Stimulated activated naive CD8-positive, alpha-beta T cell treated with anti-CD3 and anti-CD28 coated beads, Interleukin-15, Interleukin-2, amounts not matched to agents 100 ng/mL and 50 ng/mL, for 24 hours (primary cell): ENCODE results near the gene SOD3.

ENCODE experiments used
- H3K27ac Mint-ChIP-seq: one replicate; pipeline ENCODE4 v1.8.0; 2021; ENCODE audit warnings: mild to moderate bottlenecking, mixed read lengths
- H3K27me3 Mint-ChIP-seq: one replicate; pipeline ENCODE4 v1.8.0; 2021; ENCODE audit warnings: mixed read lengths
- H3K36me3 Mint-ChIP-seq: one replicate; pipeline ENCODE4 v1.8.0; 2021; ENCODE audit warnings: low read depth, mixed read lengths
- H3K4me1 Mint-ChIP-seq: one replicate; pipeline ENCODE4 v1.8.0; 2021; ENCODE audit warnings: low read depth, mixed read lengths
- H3K4me3 Mint-ChIP-seq: one replicate; pipeline ENCODE4 v1.8.0; 2021; ENCODE audit warnings: mild to moderate bottlenecking, mixed read lengths
- H3K9me3 Mint-ChIP-seq: one replicate; pipeline ENCODE4 v1.8.0; 2021; ENCODE audit warnings: mixed read lengths

Gene SOD3

DNA sequence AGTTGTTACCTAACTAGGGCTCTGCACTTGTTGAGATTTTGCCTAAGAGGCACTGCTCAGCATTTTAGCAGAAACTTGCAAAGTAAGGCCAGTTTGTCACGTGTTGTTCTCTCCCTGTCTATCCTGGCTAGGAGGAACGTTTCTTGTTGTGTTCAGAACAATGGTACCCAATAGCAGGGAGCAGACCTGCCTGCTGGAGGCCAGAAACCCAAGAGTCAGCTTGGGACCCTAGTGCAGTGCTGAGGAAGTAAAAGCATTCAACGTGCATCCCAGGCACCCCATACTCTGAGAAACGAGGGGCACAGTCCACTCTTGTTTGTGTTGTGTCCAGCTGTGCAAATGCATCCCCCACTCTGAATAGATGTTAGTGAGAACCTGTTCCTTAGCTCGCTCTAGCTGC lies 42.4 kb downstream of the SOD3 start:
- H3K36me3 Mint-ChIP-seq: no peaks in the 10 kb centered on the region
- no peaks in the 10 kb centered on the region for H3K27me3 Mint-ChIP-seq
- H3K4me3 Mint-ChIP-seq: no peak overlapping the region
- no peak overlapping the region for H3K27ac Mint-ChIP-seq
- H3K9me3 Mint-ChIP-seq: no peaks in the 10 kb centered on the region
- no peaks in the 10 kb centered on the region for H3K4me1 Mint-ChIP-seq

DNA sequence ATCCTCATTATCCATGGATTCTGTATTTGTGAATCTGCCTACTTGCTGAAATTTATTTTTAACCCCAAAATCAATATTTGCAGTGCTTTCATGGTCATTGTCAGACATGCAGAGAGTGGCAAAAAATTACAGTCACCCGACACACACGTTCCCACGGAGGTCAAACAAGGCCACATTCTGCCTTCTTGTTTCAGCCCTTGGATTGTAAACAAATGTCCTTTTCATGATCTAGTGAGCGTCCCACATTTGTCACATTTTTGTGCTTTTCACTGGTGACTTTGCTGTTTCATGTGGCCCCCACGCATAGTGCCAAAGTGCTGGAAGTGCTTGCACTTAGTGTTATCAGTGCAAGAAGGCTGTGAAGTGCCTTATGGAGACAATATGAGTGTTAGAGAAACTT lies 45.0 kb downstream of the SOD3 start:
- Mint-ChIP-seq H3K9me3 (no peaks in the 10 kb centered on the region), H3K27me3 (no peaks in the 10 kb centered on the region), H3K4me3 (no peak overlapping the region), H3K36me3 (no peaks in the 10 kb centered on the region), H3K4me1 (no peaks in the 10 kb centered on the region), H3K27ac (no peak overlapping the region)

DNA sequence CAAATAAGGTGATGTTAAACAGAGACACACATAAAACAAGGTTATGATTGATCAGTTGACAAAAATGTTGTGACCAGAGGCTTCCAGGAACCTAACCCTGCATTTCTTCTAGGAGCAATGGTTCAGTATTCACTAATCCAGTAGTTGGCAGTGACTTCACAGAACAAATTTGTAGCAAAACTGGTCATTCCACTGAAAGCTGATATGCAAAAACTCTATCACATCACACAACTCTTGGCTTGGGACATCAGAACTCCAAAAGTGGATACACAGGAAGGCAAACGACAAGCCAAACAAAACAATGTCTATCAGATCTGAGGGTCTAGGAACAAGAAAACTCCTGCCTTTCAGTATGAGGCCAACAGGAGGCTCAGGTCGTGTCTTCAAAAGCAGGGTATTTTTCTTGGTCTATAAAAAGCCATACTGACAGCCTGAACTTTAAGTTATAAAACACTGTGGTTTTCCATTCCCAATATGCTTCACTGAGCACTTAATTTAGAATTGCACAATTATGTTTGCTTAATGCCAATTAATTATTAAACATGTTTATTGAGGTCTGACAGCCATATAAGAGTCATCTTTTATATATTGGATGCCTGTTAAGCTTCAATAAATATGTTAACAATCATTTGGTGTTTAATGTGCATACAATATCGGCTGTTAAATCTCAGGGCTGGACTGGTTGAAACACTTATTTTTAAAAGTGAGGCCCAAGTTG lies 45.6 kb downstream of the SOD3 start:
- Mint-ChIP-seq H3K4me3 (no peak overlapping the region), H3K27me3 (no peaks in the 10 kb centered on the region), H3K36me3 (no peaks in the 10 kb centered on the region)

DNA sequence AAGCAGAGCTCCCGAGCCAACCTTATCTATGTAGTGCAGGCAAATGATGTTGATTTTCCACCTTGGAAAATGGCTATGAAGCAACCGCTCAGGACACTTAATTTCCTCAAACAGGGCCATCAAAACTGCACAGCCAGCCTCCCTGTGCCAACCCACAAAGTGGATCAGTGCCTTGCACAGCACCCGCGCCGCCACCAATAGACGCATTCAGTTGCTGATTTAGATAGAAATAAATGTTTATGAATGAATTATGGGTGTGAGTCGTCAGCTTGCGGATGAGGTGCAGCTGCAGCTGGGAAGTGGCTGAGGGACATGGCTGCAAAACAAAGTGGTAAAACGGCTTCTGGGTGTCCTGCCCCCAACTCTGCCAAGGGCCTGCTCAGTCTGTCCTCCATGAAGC lies 47.0 kb downstream of the SOD3 start:
- Mint-ChIP-seq H3K4me1 (no peaks in the 10 kb centered on the region), H3K9me3 (no peaks in the 10 kb centered on the region), H3K36me3 (no peaks in the 10 kb centered on the region), H3K4me3 (no peak overlapping the region), H3K27ac (no peak overlapping the region), H3K27me3 (no peaks in the 10 kb centered on the region)

More for the DNA sequence above, 45.6 kb downstream of the SOD3 start:
- Mint-ChIP-seq H3K27ac (no peak overlapping the region), H3K9me3 (no peaks in the 10 kb centered on the region), H3K4me1 (no peaks in the 10 kb centered on the region)

DNA sequence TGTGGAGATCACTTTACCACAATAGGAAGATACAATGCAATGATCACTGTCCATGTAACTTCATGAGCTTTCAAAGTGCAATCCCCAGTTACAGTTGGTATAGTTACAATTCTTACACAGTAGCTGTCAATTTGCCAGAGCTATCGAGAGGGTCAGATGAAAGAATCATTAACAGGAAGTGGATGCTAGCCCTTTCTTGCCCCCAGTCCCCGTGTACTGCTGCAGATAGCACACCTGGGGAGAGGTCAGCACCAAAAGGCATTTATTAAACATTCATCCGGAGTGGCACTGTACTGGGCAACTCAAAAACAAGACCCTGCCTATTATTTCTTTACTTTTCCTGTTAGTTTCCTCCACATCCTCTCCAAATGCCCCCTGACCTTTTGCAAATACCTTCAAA lies 47.7 kb downstream of the SOD3 start:
- no peaks in the 10 kb centered on the region for H3K36me3 Mint-ChIP-seq
- no peak overlapping the region for H3K27ac Mint-ChIP-seq
- no peaks in the 10 kb centered on the region for H3K4me1 Mint-ChIP-seq
- no peak overlapping the region for H3K4me3 Mint-ChIP-seq
- H3K27me3 Mint-ChIP-seq: no peaks in the 10 kb centered on the region
- H3K9me3 Mint-ChIP-seq: no peaks in the 10 kb centered on the region

DNA sequence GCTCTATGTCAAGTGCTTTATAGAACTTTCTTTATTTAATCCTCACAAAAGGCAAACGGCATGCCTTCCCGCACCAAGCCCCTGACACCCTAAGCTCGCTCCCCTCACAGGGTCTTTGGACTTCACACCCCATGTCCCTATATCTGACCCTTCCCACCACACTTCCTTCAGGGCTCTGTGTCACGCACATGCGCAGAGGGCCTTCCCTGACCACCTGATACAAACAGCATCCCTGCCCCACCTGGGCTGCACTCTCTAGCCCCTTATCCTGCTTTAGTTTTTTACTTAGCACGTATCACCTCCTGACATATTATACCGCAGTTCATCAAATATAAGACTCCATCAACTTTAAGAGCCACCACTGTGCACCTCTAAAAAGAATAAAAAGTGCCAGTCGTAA lies 49.8 kb downstream of the SOD3 start:
- H3K27ac Mint-ChIP-seq: no peak overlapping the region
- no peak overlapping the region for H3K4me3 Mint-ChIP-seq
- H3K9me3 Mint-ChIP-seq: no peaks in the 10 kb centered on the region
- H3K36me3 Mint-ChIP-seq: no peaks in the 10 kb centered on the region
- H3K4me1 Mint-ChIP-seq: no peaks in the 10 kb centered on the region
- H3K27me3 Mint-ChIP-seq: peaks cover 3% of the 10 kb centered on the region

DNA sequence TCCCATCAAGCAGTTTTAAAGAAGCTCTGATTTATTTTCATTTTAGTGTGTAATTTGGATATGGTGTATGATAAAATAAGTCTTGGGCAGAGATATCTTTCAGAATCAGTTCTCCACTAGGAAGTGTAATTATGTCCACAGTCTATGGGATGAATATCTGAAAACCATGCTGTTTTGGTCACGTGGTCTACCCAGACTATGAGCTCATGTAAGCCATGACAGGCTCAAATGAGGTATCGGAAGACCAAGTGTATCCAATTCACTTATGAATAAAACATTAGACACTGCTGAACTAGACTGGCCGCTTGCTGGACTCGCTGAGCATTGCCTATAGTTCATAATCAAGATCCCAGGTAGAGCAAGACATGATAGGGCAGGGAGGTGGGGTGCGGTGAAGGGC lies 50.5 kb downstream of the SOD3 start:
- Mint-ChIP-seq H3K27me3 (peaks cover 4% of the 10 kb centered on the region), H3K4me3 (no peak overlapping the region), H3K9me3 (no peaks in the 10 kb centered on the region), H3K27ac (no peak overlapping the region), H3K36me3 (no peaks in the 10 kb centered on the region), H3K4me1 (no peaks in the 10 kb centered on the region)

DNA sequence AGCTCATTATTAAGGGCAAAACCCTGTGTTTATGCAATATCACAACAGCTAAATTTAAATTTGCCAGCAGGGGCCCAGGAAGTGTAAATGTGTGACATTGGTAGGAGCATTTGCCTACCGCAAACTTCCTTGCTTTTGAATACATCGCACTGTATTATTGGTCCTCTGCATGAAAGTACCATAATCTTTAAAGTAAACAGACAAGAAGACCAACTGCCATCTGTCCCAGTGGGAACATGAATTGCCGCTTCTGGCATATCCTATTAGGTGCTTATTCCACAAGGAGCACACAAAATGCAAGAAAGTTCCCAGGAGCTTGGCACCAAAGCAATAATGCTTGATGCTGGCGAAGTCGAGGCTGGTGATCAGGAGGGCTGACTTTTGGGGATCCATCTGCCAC lies 51.3 kb downstream of the SOD3 start:
- H3K27me3 Mint-ChIP-seq: peaks cover 4% of the 10 kb centered on the region
- H3K4me1 Mint-ChIP-seq: no peaks in the 10 kb centered on the region
- no peaks in the 10 kb centered on the region for H3K36me3 Mint-ChIP-seq
- no peak overlapping the region for H3K4me3 Mint-ChIP-seq
- H3K27ac Mint-ChIP-seq: no peak overlapping the region
- H3K9me3 Mint-ChIP-seq: no peaks in the 10 kb centered on the region

DNA sequence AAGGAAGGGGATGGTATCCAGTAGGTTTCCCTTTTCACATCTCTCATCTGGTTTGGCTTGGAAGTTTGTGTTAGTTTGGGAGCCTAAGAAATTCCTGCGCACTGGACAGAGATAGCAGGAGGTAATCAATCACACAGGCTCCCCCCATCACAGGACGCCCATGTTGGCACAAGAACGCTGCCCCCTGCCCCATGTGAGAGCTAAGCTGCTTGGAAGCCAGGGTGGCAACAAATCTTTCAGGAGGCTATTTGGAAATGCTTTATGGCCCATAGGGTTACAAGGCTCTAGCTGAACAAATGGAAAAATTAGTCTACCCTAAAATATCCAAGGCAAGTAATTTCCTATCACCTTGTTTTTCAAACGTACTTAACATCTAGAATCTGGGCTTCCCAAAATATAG lies 54.0 kb downstream of the SOD3 start:
- H3K27ac Mint-ChIP-seq: no peak overlapping the region
- no peaks in the 10 kb centered on the region for H3K4me1 Mint-ChIP-seq
- no peak overlapping the region for H3K4me3 Mint-ChIP-seq
- peaks cover 6% of the 10 kb centered on the region for H3K27me3 Mint-ChIP-seq
- no peaks in the 10 kb centered on the region for H3K36me3 Mint-ChIP-seq
- no peaks in the 10 kb centered on the region for H3K9me3 Mint-ChIP-seq

DNA sequence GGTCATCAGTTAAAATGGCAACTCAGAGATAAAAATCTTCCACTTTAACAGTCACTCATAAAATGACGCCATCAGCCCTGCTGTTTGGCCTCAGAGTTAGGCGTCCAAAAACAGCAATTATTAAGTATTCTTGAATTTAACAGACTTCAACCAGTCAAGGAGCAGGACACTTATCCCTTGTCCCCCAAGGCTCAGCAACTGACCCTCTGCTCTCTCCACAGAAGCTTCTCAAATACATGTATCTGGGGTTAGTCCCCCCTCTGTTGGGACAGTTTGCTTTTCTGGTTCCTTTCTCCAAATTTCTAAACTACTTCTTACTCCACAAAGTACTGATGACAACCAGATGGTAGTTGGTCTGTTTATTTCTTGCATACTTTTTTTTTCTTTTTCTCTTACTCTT lies 54.4 kb downstream of the SOD3 start:
- Mint-ChIP-seq H3K9me3 (no peaks in the 10 kb centered on the region), H3K27ac (no peak overlapping the region), H3K4me1 (no peaks in the 10 kb centered on the region), H3K27me3 (peaks cover 6% of the 10 kb centered on the region), H3K36me3 (no peaks in the 10 kb centered on the region), H3K4me3 (no peak overlapping the region)
